SKM-1 treated with dmso at 0.1 percent for 144 hours (cell line): ENCODE results near the gene KRTAP10-5.
"Not testable (repeated sequence)": the region's sequence is repeated elsewhere in the genome, so short reads cannot be mapped to it uniquely, and the experiment has no call there.

Source experiments
- DNase-seq: peaks from one replicate; lab custom pipeline; 2025; ENCODE audit not compliant: unreplicated experiment; lab: John Stamatoyannopoulos, UW

KRTAP10-5 gene

DNA sequence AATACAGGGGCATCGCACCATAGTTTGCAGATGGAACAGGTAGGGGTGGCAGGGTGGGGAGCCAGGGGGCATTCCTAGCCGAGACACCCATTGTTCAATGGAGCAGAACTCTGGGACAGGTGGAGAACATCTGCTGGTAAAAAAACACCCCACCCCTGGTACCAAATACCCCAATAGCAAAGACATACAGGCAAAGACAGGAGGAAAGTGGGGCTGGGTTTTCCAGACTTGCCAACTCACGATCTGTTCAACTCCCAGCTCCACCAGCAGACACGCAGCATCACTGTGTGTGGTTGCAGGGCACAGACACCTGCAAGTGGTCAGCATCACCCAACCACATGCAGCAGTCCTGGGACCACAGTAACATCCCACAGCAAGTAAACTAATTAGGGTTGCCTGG is 31.1 kb upstream of the KRTAP10-5 start:
- DNase-seq, result no peak

DNA sequence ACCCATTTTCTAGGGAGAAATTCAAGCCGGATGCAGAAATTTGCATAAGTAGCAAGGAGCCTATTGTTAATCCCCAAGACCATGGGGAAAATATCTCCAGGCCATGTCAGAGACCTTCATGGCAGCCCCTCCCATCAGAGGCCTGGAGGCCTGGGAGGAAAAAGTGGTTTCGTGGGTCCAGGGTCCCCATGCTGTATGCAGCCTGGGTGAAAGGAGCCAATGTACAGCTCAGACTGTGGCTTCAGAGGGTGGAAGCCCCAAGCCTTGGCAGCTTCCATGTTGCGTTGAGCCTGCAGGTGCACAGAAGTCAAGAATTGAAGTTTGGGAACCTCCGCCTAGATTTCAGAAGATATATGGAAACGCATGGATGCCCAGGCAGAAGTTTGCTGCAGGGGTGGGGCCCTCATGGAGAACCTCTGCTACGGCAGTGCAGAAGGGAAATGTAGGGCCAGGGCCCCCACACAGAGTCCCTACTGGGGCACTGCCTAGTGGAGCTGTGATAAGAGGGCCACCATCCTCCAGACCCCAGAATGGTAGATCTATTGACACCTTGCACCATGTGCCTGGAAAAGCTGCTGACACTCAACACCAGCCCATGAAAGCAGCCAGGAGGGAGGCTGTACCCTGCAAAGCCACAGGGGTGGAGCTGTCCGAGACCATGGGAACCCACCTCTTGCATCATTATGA is 29.9 kb upstream of the KRTAP10-5 start:
- DNase-seq, result not testable (repeated sequence)

GRCh38 chr21:44609193-44609592 is 28.8 kb upstream of the KRTAP10-5 start:
- no peak for DNase-seq

- DNase-seq, result no peak
Measured at GRCh38 chr21:44606495-44606894, 26.1 kb upstream of the KRTAP10-5 start.

- no peak for DNase-seq
Measured at GRCh38 chr21:44603911-44604310, 23.5 kb upstream of the KRTAP10-5 start.

- no peak for DNase-seq
Measured at GRCh38 chr21:44603109-44603875, 22.9 kb upstream of the KRTAP10-5 start.

- no peak for DNase-seq
Measured at GRCh38 chr21:44602463-44602850, 22.1 kb upstream of the KRTAP10-5 start.

DNA sequence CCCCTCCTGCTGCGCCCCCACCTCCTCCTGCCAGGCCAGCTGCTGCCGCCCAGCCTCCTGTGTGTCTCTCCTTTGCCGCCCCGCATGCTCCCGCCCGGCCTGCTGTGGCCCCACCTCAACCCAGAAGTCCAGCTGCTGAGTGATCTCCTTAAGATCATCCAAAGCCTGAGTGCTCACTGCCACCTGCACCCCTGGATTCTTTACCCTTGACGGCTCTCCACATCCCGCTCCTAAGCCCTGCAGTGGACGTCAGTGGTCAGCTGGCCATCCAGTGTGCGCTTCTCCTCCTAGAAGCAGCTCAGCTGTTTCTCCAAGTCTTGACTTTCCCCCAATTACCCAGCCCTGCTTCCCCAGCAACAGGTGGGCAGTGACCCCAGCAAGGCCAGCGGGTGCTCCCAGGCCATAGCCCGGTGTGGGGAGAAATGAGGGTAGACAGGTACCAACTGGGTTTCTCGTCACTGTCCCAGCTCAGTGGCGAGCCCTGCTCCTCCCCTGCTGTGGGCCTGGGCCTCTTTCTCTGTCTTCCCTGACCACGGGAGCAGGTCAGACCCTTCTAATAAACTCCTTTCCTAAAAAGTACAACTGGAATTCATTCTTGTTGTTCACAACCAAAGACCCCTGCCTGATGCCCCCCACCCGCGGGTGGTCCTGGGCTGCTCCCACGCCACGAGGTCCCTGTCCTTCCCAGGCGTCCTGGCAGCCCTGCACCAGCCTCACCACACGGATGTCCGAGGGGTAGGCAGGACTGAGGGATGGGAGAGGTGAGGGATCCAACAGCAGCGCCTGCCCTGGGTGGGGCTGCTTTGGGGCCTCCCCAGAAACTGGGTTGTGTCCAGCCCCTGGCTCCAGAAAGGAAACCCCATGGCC is 21.4 kb upstream of the KRTAP10-5 start:
- DNase-seq, result no peak

DNA sequence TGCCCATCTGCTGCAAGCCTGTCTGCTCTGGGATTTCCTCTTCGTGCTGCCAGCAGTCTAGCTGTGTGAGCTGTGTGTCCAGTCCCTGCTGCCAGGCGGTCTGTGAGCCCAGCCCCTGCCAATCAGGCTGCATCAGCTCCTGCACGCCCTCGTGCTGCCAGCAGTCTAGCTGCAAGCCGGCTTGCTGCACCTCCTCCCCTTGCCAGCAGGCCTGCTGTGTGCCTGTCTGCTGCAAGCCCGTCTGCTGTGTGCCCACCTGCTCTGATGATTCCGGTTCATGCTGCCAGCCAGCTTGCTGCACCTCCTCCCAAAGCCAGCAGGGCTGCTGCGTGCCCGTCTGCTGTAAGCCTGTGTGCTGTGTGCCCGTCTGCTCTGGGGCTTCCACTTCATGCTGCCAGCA is 20.7 kb upstream of the KRTAP10-5 start:
- not testable (repeated sequence) for DNase-seq

GRCh38 chr21:44600118-44600978 is 19.9 kb upstream of the KRTAP10-5 start, which contains the start of gene KRTAP10-7:
TSS of gene KRTAP10-7 (plus strand) at chr21:44600597. CDS start at chr21:44600622, 25 bp downstream.
- not testable (repeated sequence) for DNase-seq

- no peak for DNase-seq
Measured at GRCh38 chr21:44599264-44600029, 19.0 kb upstream of the KRTAP10-5 start.

GRCh38 chr21:44598061-44598460 is 17.7 kb upstream of the KRTAP10-5 start:
- DNase-seq, result no peak

DNA sequence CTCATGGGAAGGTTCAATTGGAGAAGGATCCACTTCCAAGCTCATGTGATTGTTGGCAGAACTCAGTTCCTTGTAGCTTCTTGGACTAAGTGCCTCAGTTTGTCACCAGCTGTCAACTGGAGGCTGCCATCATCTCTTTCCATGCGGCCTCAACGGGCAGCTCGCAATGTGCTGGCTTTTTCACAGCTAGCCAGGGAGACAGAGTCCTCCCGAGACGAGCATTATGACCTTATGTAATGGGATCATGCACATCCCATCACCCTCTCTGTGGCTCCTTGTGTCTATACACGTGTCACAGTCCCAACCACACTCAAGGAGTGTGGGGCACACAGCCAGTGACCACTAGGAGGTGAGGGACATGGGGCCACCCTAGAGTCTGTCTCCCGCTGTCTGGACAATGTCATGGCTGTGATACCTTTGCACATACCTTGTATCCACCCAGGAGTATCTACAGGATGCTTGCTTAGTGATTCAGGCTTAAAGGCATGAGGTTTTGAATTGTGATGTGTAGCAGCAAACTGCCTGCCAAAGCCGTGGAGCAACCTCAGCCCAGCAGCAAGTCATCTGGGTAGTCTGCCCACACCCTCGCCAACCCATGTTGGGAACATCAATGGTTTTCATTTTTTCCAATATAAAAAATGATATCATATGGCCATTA is 15.8 kb upstream of the KRTAP10-5 start:
- DNase-seq, result no peak

DNA sequence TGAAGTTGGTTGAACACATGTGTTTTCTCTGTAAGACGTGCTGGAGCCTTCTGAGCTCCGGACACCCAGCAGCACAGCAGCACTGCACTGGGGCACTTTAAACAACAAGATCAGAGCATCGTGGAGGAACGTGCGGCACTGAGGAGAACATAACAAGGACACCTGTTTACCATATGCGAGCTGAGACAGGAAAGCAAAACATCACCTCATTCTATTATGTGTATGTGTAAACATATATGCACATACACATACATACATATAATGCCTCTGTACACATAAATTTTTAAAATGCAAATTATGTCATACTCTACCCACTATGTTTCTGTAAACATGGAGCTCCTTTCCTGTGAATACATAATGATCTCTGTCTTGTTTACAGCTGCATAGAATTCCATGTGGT is 15.1 kb upstream of the KRTAP10-5 start:
- no peak for DNase-seq

DNA sequence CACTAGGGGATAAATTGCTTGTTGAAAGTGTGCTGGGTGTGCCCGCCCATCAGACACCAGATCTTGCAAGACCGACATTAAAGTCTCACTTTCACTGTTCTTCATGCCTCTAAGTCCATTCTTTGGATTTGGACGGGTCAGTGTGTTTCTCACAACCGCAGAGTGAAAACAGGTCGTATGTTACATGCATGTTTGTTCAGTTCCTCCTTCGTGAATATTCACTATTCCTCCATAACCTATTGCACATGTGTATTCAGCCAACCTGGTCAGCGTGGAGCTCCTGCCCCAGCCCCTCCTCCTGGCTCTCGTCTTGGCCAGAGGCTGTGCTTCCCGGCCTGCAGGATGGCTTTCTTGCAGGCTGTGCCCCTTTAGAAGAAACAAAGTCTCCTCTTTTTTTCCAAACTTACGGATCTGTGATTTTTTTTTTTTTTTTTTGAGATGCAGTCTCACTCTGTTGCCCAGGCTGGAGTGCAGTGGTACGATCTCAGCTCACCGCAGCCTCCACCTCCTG is 14.1 kb upstream of the KRTAP10-5 start:
- no peak for DNase-seq

DNA sequence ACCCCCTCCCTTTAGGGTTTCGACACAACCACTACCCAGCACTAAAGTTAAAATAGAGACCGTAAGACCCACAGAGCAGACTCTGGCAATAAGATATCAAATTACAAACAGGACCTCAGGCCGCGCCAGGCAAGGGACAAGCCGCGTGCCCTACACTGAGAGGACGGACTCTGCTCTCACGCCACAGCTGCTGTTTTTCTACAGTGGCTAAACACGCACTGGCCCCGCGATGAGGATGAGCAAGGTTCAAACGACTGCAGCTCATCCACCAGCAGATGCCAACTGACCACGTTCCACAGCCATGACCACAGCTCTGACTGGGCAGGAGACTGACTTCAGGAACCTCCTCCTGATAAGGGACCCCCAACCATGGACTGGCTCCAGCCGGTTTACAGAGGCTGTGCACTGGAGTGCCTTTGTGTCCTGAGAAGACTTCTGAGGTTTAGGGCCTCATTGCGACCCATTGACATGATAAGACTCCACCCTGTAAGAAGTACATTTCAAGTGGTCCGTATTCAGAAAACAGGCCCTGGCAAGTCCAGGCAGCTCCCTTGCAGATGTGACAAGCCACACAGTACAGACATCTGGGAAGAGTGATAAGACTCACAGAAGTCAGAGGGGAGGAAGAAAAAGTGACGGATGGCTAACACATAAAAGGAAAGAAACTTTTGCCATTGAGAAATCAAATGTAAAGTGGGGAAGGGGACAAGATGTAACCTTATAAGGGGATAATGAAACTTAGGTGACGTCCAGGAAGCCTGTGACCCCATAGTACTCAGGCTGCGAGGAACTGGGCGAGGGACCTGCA is 13.4 kb upstream of the KRTAP10-5 start:
- no peak for DNase-seq

- no peak for DNase-seq
Measured at GRCh38 chr21:44592446-44593311, 12.3 kb upstream of the KRTAP10-5 start, which contains the start of gene KRTAP10-6. TSS of gene KRTAP10-6 (minus strand) at chr21:44592505. CDS start at chr21:44592484, 21 bp downstream.
